Measurements from ENCODE around the gene TRAM1L1.

TRAM1L1 gene

GRCh38 chr4:117084866-117085701, at the start of gene TRAM1L1:
Gene TRAM1L1 (minus strand): TSS chr4:117085576. CDS start chr4:117085393, 183 bp downstream.
- peak; percentile 86 for DNase-seq

GRCh38 chr4:117134386-117134785, 49.0 kb upstream of the TRAM1L1 start:
- peak; percentile 78 for DNase-seq

GRCh38 chr4:117096886-117097285, 11.5 kb upstream of the TRAM1L1 start:
- no peak for DNase-seq

- DNase-seq: no peak
Observed at GRCh38 chr4:117096462-117096861, 11.1 kb upstream of the TRAM1L1 start.

- peak; percentile 66 for DNase-seq
Observed at GRCh38 chr4:117093571-117093970, 8.2 kb upstream of the TRAM1L1 start.

GRCh38 chr4:117077760-117078159, 7.6 kb downstream of the TRAM1L1 start:
- no peak for DNase-seq

- no peak for DNase-seq
Observed at GRCh38 chr4:117068120-117068519, 17.3 kb downstream of the TRAM1L1 start.

- peak; percentile 84 for DNase-seq
Observed at GRCh38 chr4:117063961-117064696, 21.2 kb downstream of the TRAM1L1 start.

GRCh38 chr4:117042962-117043361, 42.4 kb downstream of the TRAM1L1 start:
- no peak for DNase-seq

Data from fibroblast of upper back skin (primary cell).